Measurements from ENCODE around the gene MAP3K21.

MAP3K21 gene

GRCh38 chr1:233327651-233328141, at the start of gene MAP3K21:
Gene MAP3K21, plus strand, starts transcription at chr1:233327724. Its CDS starts 305 bp downstream, at chr1:233328029.
- DNase-seq = no peak

- DNase-seq = no peak
These were observed 48.9 kb upstream of the MAP3K21 start for GRCh38 chr1:233278631-233279030.

- DNase-seq = no peak
These were observed 47.6 kb upstream of the MAP3K21 start for GRCh38 chr1:233279971-233280370.

DNA sequence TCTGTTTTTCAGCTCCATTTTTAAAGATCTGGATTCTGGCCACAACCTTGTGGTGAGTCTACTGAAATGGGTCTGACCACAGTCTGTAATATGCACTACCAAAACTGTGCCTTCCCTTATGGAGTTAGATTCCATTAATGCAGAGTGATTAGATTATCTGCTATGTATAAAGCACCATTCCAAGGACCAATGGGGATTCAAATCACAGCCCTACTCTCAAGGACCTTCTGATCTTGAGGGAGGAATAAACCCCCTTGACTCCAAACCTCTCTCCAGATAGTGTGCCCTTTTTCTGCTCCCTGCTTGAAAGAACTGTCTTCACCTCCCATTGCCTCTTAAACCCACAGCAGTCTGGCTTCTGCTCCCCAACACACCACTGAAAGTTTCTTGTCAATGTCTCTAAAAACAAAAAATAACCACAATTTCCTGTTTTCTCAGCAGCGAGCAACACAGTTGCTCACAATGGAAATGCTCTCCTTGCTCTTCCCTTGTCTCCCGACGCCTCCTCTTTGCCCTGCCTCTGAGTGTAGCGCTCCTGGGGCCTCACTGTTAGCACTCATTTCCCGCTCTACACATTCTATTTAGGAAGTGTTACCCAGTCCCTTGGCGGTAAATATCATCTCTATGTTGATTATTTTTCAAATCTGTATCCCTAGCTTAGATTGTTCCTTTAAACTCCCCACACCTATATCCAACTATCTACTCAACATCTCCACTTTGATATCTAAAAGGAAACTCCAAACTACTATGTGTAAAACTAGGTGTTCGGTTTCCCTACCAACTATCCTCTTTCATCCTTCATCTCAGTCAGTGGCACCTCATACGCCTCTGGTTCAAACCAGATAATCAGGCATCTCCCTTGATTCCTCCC, 45.6 kb upstream of the MAP3K21 start:
- DNase-seq = peak; percentile 24

- DNase-seq = no peak
These were observed 45.0 kb upstream of the MAP3K21 start for GRCh38 chr1:233282582-233282886.

- no peak for DNase-seq
These were observed 37.8 kb upstream of the MAP3K21 start for GRCh38 chr1:233289676-233290075.

DNA sequence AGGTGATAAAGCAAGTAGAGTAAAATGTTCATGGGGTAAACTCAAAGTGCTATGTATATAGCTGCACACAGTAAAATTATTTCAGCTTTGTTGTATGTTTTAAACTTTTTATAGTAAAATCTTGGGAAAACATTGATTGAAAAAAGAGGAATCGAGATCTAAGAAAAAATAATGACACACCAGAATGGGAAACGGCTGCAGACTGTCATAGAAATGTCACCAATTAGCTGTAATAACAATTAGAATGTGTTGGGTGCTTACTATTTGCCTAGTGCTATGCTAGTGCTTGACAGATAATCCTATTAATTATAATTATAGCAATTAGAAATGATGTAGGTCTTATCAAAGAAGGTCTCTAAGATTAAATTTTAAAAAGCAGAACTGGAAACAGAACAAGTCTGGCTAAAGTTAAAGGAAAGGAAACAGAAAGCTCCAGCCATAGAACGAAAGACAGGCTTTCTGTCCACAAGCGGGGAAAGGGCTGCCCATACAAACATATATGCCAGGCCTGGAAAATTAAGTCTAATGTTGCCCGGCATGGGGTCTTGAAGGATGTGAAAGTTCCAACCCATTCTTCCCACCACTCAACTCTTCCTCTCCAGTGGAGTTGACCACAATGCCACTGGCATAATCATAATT, 37.0 kb upstream of the MAP3K21 start:
- DNase-seq = no peak

DNA sequence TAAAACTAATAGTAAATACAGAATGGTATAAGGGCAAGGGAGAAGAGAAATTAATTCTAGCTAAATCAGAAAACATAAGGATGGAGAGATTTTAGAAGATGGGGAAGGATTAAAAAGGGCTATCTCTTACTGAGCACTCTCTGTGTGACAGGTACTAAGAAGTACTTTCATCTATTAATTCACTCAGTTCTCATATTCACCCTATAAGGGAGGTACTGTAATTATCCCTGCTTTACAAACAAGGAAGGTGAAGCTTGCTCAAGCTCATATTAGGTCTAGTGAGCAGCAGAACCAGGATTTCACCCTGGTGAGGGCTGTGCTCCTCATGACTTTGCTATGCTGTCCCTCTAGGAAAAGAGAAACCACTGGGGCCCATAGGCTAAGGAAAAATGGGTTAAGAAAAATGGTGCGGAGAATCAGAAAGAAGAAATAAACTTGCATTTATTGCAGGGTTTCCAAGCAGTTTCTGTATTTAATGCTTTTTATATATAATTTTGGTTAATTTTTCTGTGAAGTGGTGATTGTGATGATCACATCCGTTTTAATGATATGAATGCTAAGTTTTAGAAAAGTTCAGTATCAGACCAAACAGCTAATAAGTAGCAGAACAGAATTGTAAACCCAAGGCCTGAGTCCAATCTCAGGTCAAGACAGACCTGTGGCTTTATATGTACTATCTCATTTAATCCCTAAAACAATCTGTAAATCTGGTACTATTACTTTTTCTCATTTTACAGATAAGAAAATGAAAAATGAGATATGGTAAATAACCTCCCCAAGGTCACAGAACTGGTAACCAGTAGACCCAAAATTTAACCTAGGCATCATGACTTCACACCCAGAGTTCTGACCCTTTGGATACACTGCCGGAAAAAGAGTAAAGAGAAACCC, 33.7 kb upstream of the MAP3K21 start:
- no peak for DNase-seq

DNA sequence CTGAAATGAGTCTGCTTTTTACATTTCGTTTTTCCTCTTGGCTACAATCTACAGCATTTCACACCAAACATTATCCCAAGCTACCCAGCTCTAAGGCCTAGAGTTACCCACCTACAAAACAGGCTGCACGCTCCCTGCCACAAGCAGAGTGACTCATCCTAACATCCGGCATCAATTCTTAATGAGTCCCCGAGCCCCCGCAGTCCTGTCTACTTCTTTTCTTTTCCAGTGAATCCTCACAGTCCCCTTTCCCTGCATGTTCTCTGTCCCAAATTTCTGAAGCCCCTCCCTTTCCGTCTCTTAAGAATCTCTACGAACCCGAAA, 32.6 kb upstream of the MAP3K21 start:
- DNase-seq = peak; percentile 56

- DNase-seq = peak; percentile 82
These were observed 32.1 kb upstream of the MAP3K21 start, which contains the start of gene PCNX2 for GRCh38 chr1:233295237-233295974. Gene PCNX2, minus strand, starts transcription at chr1:233295725. Its CDS starts 247 bp downstream, at chr1:233295478.

DNA sequence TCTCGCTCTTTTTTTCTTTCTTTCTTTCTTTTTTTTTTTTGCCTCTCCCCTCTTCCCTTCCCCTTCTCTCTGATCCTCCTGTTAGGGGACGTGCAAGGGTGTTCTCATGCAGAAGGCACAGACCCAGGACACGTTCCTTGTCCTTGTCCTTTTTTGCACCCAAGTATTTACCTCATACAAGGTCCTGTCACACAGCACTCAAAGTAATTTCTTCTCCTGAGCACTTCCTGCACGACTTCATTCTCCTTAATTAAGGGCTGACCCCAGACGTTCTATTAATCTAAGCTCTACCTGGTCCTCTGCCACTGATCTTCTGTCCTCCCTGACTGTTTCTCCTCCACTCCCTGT, 31.6 kb upstream of the MAP3K21 start:
- DNase-seq = no peak

- DNase-seq = no peak
These were observed 28.1 kb upstream of the MAP3K21 start for GRCh38 chr1:233299450-233299849.

DNA sequence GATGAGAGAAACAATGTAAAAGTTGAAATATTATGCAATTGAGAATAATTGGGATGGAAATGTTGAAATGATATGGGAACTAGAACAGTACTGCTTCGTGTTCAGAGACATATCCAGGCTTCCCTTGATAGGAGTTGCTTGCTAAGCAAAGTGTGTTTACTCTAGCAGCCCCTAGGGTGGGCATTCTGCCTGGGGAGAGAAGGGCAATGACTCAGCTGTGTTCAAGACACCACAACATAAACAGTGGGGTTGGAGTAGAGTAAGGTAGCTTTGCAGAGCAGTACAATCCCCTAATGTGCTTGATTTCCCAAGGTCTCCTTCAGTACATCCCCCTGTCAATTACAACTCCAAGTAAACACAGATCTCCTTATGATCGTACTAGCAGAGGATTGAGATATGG, 27.2 kb upstream of the MAP3K21 start:
- DNase-seq = no peak

DNA sequence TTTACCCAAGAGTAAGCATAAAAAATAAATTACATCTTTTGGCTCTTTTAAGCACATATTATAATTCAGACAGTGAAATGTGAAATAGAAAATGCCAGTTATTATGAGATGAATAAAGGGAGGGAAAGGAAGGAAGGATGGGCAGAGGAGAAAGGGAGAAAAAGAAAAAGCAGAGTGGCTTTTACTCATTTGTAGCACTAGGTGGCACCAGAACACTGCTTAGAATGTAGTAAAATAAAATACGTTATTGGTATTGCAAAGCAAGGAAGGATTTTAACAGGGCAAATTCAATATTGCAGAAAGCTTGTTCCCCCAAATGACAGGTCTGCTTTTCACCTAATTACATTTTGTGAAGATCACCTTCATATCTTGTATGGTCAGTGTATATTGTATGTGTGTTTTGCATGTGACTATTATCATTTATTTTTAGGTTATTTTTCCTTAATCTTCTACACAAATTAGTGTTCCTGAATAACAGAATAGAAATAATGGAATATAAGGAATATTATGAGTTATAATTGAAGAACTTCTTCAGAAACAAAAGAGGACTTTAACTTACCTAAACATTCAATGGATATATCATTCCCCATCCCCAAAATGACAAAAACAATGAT, 22.9 kb upstream of the MAP3K21 start:
- DNase-seq = no peak

GRCh38 chr1:233313434-233314155, 13.9 kb upstream of the MAP3K21 start:
- no peak for DNase-seq

- no peak for DNase-seq
These were observed 11.7 kb upstream of the MAP3K21 start for GRCh38 chr1:233315718-233316301.

- no peak for DNase-seq
These were observed 11.1 kb upstream of the MAP3K21 start for GRCh38 chr1:233316473-233316872.

DNA sequence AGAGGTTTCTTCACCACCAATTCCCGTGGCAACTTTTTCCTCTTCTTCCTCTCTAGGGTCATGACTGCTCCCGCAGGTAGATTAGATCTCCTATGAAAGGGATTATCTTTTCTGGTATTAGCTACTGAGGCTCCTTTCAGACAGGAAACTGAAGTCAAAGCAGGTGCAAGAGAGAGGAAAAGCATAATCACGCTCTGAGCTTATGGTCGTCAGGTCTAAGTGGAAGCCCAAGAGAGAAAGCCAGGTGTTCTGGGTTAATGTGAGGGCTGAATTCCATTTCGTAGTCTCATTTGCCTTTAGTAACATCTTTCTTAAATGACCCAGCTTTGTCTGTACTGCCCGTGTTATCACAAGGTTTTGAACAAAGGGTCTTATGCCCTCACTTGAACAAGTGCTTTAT, 8.3 kb upstream of the MAP3K21 start:
- DNase-seq = no peak

DNA sequence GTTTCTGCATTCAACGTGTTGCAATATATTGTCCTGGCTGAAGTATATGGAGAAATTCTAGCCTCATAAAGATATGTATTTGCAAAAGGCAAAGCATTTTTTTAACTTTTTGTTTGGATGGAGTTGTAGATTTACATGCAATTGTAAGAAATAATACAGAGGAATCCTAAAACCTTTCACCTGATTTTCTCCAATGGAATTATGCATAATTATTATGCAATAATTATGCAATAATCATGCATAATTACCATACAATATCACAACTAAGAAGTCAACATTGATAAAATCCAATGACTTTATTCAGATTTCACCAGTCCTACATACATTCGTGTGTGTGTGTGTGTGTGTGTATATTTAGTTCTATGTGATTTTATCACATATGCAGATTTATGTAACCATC, 7.5 kb upstream of the MAP3K21 start:
- DNase-seq = no peak

GRCh38 chr1:233323718-233324117, 3.8 kb upstream of the MAP3K21 start:
- DNase-seq = no peak

DNA sequence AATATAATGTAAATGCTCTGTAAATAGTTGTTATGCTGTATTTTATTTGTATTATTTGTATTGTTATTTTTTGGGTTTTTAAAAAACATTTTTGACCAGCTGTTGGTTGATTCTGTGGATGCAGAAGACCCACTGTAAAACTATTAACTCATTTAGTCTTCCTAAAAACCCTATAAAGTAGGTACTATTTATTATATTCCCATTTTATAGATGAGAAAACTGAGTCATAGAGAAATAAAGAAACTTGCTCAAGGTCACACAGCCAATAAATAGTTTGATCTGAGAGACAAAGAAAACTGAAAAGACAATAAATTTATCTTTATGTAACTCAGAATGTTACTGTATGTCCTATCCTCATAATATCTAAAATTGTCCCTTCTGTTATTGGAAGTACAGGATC, 1.2 kb upstream of the MAP3K21 start:
- no peak for DNase-seq
